Measurements from ENCODE around the gene GOLGA6L7.

The GOLGA6L7 gene

GRCh38 chr15:28887339-28888174 lies 39.1 kb upstream of the GOLGA6L7 start:
- TF ChIP-seq ZNF274 (IDR thresholded peaks at IDR 0.05; ENCODE audit: low read depth, low read length) (no peak), SUZ12 (IDR thresholded peaks at IDR 0.05; ENCODE audit: extremely low read depth, insufficient read depth, insufficient read length) (no peak), YY1 (IDR thresholded peaks at IDR 0.05; ENCODE audit: insufficient read depth, insufficient read length) (no peak)
- H3K9ac ChIP-seq (ENCODE audit: insufficient read length, low read depth): no peak overlapping the region
- no peak overlapping the region for H3K4me3 ChIP-seq (ENCODE audit: insufficient read length, low read depth)
- H3K9me3 ChIP-seq (ENCODE audit: insufficient read depth, low read length): no peaks in the 10 kb centered on the region
- H3K27me3 ChIP-seq (ENCODE audit: insufficient read depth, insufficient read length): peaks cover 30% of the 10 kb centered on the region
- H3K36me3 ChIP-seq (ENCODE audit: insufficient read depth, insufficient read length, low read length): no peaks in the 10 kb centered on the region
- DNase-seq (ENCODE audit: low read depth, low spot score): no peak
- H3K4me1 ChIP-seq (ENCODE audit: insufficient read depth, insufficient read length): peaks cover 9% of the 10 kb centered on the region

- no peaks in the 10 kb centered on the region for H3K36me3 ChIP-seq (ENCODE audit: insufficient read depth, insufficient read length, low read length)
- peak overlapping the region; percentile 77 for H3K9ac ChIP-seq (ENCODE audit: insufficient read length, low read depth)
- peaks cover 30% of the 10 kb centered on the region for H3K27me3 ChIP-seq (ENCODE audit: insufficient read depth, insufficient read length)
- peak overlapping the region; percentile 44 for H3K4me3 ChIP-seq (ENCODE audit: insufficient read length, low read depth)
- H3K9me3 ChIP-seq (ENCODE audit: insufficient read depth, low read length): no peaks in the 10 kb centered on the region
- DNase-seq (ENCODE audit: low read depth, low spot score): no peak
- TF ChIP-seq ZNF274 (IDR thresholded peaks at IDR 0.05; ENCODE audit: low read depth, low read length) (no peak), SUZ12 (IDR thresholded peaks at IDR 0.05; ENCODE audit: extremely low read depth, insufficient read depth, insufficient read length) (no peak), YY1 (IDR thresholded peaks at IDR 0.05; ENCODE audit: insufficient read depth, insufficient read length) (no peak)
- H3K4me1 ChIP-seq (ENCODE audit: insufficient read depth, insufficient read length): peaks cover 9% of the 10 kb centered on the region
Observed at GRCh38 chr15:28886431-28887338, 38.2 kb upstream of the GOLGA6L7 start.

- Histone ChIP-seq H3K4me1 (ENCODE audit: insufficient read depth, insufficient read length) (peaks cover 9% of the 10 kb centered on the region), H3K9ac (ENCODE audit: insufficient read length, low read depth) (peak within 1 kb of the TSS; percentile 77), H3K4me3 (ENCODE audit: insufficient read length, low read depth) (peak within 1 kb of the TSS; percentile 44), H3K9me3 (ENCODE audit: insufficient read depth, low read length) (no peaks in the 10 kb centered on the region), H3K36me3 (ENCODE audit: insufficient read depth, insufficient read length, low read length) (no peaks in the 10 kb centered on the region), H3K27me3 (ENCODE audit: insufficient read depth, insufficient read length) (peaks cover 30% of the 10 kb centered on the region)
- DNase-seq (ENCODE audit: low read depth, low spot score): no peak
- no peak for TF ChIP-seq YY1 (IDR thresholded peaks at IDR 0.05; ENCODE audit: insufficient read depth, insufficient read length)
- no peak for TF ChIP-seq ZNF274 (IDR thresholded peaks at IDR 0.05; ENCODE audit: low read depth, low read length)
- TF ChIP-seq SUZ12 (IDR thresholded peaks at IDR 0.05; ENCODE audit: extremely low read depth, insufficient read depth, insufficient read length): no peak
Observed at GRCh38 chr15:28885630-28886430, 37.4 kb upstream of the GOLGA6L7 start, which contains the start of gene APBA2. APBA2 (plus strand) TSS chr15:28885974; CDS start chr15:29053885, 167,911 bp downstream.

GRCh38 chr15:28885128-28885629 lies 36.7 kb upstream of the GOLGA6L7 start:
- Histone ChIP-seq H3K9ac (ENCODE audit: insufficient read length, low read depth) (peak overlapping the region; percentile 77), H3K36me3 (ENCODE audit: insufficient read depth, insufficient read length, low read length) (no peaks in the 10 kb centered on the region), H3K27me3 (ENCODE audit: insufficient read depth, insufficient read length) (peaks cover 30% of the 10 kb centered on the region), H3K4me1 (ENCODE audit: insufficient read depth, insufficient read length) (peaks cover 9% of the 10 kb centered on the region), H3K4me3 (ENCODE audit: insufficient read length, low read depth) (peak overlapping the region; percentile 44), H3K9me3 (ENCODE audit: insufficient read depth, low read length) (no peaks in the 10 kb centered on the region)
- no peak for DNase-seq (ENCODE audit: low read depth, low spot score)
- no peak for TF ChIP-seq YY1 (IDR thresholded peaks at IDR 0.05; ENCODE audit: insufficient read depth, insufficient read length)
- TF ChIP-seq ZNF274 (IDR thresholded peaks at IDR 0.05; ENCODE audit: low read depth, low read length): no peak
- TF ChIP-seq SUZ12 (IDR thresholded peaks at IDR 0.05; ENCODE audit: extremely low read depth, insufficient read depth, insufficient read length): no peak

- H3K9ac ChIP-seq (ENCODE audit: insufficient read length, low read depth): no peak overlapping the region
- H3K4me3 ChIP-seq (ENCODE audit: insufficient read length, low read depth): no peak overlapping the region
- H3K4me1 ChIP-seq (ENCODE audit: insufficient read depth, insufficient read length): peaks cover 9% of the 10 kb centered on the region
- no peak for DNase-seq (ENCODE audit: low read depth, low spot score)
- peaks cover 30% of the 10 kb centered on the region for H3K27me3 ChIP-seq (ENCODE audit: insufficient read depth, insufficient read length)
- H3K36me3 ChIP-seq (ENCODE audit: insufficient read depth, insufficient read length, low read length): no peaks in the 10 kb centered on the region
- TF ChIP-seq YY1 (IDR thresholded peaks at IDR 0.05; ENCODE audit: insufficient read depth, insufficient read length) (no peak), ZNF274 (IDR thresholded peaks at IDR 0.05; ENCODE audit: low read depth, low read length) (no peak), SUZ12 (IDR thresholded peaks at IDR 0.05; ENCODE audit: extremely low read depth, insufficient read depth, insufficient read length) (no peak)
- H3K9me3 ChIP-seq (ENCODE audit: insufficient read depth, low read length): no peaks in the 10 kb centered on the region
Observed at GRCh38 chr15:28884151-28884940, 35.9 kb upstream of the GOLGA6L7 start.

- no peak overlapping the region for H3K4me3 ChIP-seq (ENCODE audit: insufficient read length, low read depth)
- H3K27me3 ChIP-seq (ENCODE audit: insufficient read depth, insufficient read length): peaks cover 19% of the 10 kb centered on the region
- H3K9me3 ChIP-seq (ENCODE audit: insufficient read depth, low read length): no peaks in the 10 kb centered on the region
- no peak for DNase-seq (ENCODE audit: low read depth, low spot score)
- no peaks in the 10 kb centered on the region for H3K36me3 ChIP-seq (ENCODE audit: insufficient read depth, insufficient read length, low read length)
- H3K4me1 ChIP-seq (ENCODE audit: insufficient read depth, insufficient read length): peaks cover 16% of the 10 kb centered on the region
- TF ChIP-seq ZNF274 (IDR thresholded peaks at IDR 0.05; ENCODE audit: low read depth, low read length) (no peak), SUZ12 (IDR thresholded peaks at IDR 0.05; ENCODE audit: extremely low read depth, insufficient read depth, insufficient read length) (no peak), YY1 (IDR thresholded peaks at IDR 0.05; ENCODE audit: insufficient read depth, insufficient read length) (no peak)
- H3K9ac ChIP-seq (ENCODE audit: insufficient read length, low read depth): no peak overlapping the region
Observed at GRCh38 chr15:28881600-28881999, 33.2 kb upstream of the GOLGA6L7 start.
